GM19452 (cell line): ENCODE results near the gene FGF4.

Experiments
- ATAC-seq: cut with Tn5 transposase; IDR thresholded peaks from one replicate; pipeline ENCODE4 v1.9.1; 2021; ENCODE audit not compliant: unreplicated experiment

Gene FGF4

GRCh38 chr11:69727266-69727665, 47.9 kb downstream of the FGF4 start:
- no peak for ATAC-seq

GRCh38 chr11:69726481-69726880, 48.7 kb downstream of the FGF4 start:
- no peak for ATAC-seq

- no peak for ATAC-seq
Observed at GRCh38 chr11:69726019-69726418, 49.1 kb downstream of the FGF4 start.

- no peak for ATAC-seq
Observed at GRCh38 chr11:69721745-69722144, 53.4 kb downstream of the FGF4 start.

GRCh38 chr11:69721106-69721505, 54.0 kb downstream of the FGF4 start:
- ATAC-seq, result no peak
